ENCODE results near the gene KANTR.

DNA sequence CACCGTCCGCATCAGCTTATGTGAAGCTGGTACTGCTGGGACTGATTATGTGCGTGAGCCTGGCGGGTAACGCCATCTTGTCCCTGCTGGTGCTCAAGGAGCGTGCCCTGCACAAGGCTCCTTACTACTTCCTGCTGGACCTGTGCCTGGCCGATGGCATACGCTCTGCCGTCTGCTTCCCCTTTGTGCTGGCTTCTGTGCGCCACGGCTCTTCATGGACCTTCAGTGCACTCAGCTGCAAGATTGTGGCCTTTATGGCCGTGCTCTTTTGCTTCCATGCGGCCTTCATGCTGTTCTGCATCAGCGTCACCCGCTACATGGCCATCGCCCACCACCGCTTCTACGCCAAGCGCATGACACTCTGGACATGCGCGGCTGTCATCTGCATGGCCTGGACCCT, 17.3 kb upstream of the KANTR start:
- TF ChIP-seq, protein P1, sequence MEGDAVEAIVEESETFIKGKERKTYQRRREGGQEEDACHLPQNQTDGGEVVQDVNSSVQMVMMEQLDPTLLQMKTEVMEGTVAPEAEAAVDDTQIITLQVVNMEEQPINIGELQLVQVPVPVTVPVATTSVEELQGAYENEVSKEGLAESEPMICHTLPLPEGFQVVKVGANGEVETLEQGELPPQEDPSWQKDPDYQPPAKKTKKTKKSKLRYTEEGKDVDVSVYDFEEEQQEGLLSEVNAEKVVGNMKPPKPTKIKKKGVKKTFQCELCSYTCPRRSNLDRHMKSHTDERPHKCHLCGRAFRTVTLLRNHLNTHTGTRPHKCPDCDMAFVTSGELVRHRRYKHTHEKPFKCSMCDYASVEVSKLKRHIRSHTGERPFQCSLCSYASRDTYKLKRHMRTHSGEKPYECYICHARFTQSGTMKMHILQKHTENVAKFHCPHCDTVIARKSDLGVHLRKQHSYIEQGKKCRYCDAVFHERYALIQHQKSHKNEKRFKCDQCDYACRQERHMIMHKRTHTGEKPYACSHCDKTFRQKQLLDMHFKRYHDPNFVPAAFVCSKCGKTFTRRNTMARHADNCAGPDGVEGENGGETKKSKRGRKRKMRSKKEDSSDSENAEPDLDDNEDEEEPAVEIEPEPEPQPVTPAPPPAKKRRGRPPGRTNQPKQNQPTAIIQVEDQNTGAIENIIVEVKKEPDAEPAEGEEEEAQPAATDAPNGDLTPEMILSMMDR (conservative IDR thresholded peaks at IDR 0.05; ENCODE audit: low read depth in 2 of 2), result no peak
- TF ChIP-seq REST (IDR thresholded peaks at IDR 0.05; ENCODE audit: unreplicated experiment), result no peak
- TF ChIP-seq EZH2 (IDR thresholded peaks at IDR 0.05; ENCODE audit: low read depth, unreplicated experiment), result no peak
- TF ChIP-seq NANOG (IDR thresholded peaks at IDR 0.05; ENCODE audit: borderline replicate concordance), result no peak
- no peak for TF ChIP-seq POLR2AphosphoS5 (IDR thresholded peaks at IDR 0.05; ENCODE audit: low read depth)
- TF ChIP-seq CREB1 (CRISPR knock-in tag; IDR thresholded peaks at IDR 0.05; ENCODE audit: low read depth), result no peak
- TF ChIP-seq, protein P2, sequence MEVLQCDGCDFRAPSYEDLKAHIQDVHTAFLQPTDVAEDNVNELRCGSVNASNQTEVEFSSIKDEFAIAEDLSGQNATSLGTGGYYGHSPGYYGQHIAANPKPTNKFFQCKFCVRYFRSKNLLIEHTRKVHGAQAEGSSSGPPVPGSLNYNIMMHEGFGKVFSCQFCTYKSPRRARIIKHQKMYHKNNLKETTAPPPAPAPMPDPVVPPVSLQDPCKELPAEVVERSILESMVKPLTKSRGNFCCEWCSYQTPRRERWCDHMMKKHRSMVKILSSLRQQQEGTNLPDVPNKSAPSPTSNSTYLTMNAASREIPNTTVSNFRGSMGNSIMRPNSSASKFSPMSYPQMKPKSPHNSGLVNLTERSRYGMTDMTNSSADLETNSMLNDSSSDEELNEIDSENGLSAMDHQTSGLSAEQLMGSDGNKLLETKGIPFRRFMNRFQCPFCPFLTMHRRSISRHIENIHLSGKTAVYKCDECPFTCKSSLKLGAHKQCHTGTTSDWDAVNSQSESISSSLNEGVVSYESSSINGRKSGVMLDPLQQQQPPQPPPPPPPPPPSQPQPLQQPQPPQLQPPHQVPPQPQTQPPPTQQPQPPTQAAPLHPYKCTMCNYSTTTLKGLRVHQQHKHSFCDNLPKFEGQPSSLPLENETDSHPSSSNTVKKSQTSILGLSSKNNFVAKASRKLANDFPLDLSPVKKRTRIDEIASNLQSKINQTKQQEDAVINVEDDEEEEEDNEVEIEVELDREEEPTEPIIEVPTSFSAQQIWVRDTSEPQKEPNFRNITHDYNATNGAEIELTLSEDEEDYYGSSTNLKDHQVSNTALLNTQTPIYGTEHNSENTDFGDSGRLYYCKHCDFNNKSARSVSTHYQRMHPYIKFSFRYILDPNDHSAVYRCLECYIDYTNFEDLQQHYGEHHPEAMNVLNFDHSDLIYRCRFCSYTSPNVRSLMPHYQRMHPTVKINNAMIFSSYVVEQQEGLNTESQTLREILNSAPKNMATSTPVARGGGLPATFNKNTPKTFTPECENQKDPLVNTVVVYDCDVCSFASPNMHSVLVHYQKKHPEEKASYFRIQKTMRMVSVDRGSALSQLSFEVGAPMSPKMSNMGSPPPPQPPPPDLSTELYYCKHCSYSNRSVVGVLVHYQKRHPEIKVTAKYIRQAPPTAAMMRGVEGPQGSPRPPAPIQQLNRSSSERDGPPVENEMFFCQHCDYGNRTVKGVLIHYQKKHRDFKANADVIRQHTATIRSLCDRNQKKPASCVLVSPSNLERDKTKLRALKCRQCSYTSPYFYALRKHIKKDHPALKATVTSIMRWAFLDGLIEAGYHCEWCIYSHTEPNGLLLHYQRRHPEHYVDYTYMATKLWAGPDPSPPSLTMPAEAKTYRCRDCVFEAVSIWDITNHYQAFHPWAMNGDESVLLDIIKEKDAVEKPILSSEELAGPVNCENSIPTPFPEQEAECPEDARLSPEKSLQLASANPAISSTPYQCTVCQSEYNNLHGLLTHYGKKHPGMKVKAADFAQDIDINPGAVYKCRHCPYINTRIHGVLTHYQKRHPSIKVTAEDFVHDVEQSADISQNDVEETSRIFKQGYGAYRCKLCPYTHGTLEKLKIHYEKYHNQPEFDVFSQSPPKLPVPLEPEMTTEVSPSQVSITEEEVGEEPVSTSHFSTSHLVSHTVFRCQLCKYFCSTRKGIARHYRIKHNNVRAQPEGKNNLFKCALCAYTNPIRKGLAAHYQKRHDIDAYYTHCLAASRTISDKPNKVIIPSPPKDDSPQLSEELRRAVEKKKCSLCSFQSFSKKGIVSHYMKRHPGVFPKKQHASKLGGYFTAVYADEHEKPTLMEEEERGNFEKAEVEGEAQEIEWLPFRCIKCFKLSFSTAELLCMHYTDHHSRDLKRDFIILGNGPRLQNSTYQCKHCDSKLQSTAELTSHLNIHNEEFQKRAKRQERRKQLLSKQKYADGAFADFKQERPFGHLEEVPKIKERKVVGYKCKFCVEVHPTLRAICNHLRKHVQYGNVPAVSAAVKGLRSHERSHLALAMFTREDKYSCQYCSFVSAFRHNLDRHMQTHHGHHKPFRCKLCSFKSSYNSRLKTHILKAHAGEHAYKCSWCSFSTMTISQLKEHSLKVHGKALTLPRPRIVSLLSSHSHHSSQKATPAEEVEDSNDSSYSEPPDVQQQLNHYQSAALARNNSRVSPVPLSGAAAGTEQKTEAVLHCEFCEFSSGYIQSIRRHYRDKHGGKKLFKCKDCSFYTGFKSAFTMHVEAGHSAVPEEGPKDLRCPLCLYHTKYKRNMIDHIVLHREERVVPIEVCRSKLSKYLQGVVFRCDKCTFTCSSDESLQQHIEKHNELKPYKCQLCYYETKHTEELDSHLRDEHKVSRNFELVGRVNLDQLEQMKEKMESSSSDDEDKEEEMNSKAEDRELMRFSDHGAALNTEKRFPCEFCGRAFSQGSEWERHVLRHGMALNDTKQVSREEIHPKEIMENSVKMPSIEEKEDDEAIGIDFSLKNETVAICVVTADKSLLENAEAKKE (CRISPR knock-in tag; IDR thresholded peaks at IDR 0.05), result no peak
- no peak for TF ChIP-seq ETS1 (IDR thresholded peaks at IDR 0.05)
- TF ChIP-seq ZNF331 (CRISPR knock-in tag; IDR thresholded peaks at IDR 0.05; ENCODE audit: low read depth), result no peak
- no peak for TF ChIP-seq EZH2phosphoT487 (IDR thresholded peaks at IDR 0.05; ENCODE audit: unreplicated experiment)
- TF ChIP-seq JUNB (IDR thresholded peaks at IDR 0.05; ENCODE audit: unreplicated experiment), result no peak
- TF ChIP-seq ZNF114 (CRISPR knock-in tag; IDR thresholded peaks at IDR 0.05), result no peak
